ENCODE results near the gene SPRR1B.

The SPRR1B gene

GRCh38 chr1:152983234-152983633 lies 47.8 kb upstream of the SPRR1B start:
- POLR2A ChIA-PET, result no interaction called here
- CTCF ChIA-PET, result interaction anchor here (1.0 kb wide), 1 partner anchor 111 kb away, joined by 3 read pairs; no protein-coding TSS in a partner anchor

GRCh38 chr1:152983743-152984142 lies 47.3 kb upstream of the SPRR1B start, which contains the start of gene SPRR1A:
Gene SPRR1A, plus strand, starts transcription at chr1:152984081. Its CDS starts 1,150 bp downstream, at chr1:152985231.
- no peak for TF ChIP-seq ZNF335 (tag by site-specific recombination; conservative IDR thresholded peaks at IDR 0.05)
- no peak for TF ChIP-seq ZBTB44 (tag by site-specific recombination; IDR thresholded peaks at IDR 0.05)
- ChIA-PET CTCF (interaction anchor here (1.0 kb wide), 1 partner anchor 112 kb away, joined by 3 read pairs; no protein-coding TSS in a partner anchor), POLR2A (no interaction called here)

More at GRCh38 chr1:152983234-152983633, 47.8 kb upstream of the SPRR1B start:
- Histone ChIP-seq H3K9me3 (ENCODE audit: control insufficient read depth, insufficient read depth, low read depth, low read length) (no peaks in the 10 kb centered on the region), H3K27ac (ENCODE audit: extremely low read depth, low read depth, low read length) (no peak overlapping the region), H3K36me3 (ENCODE audit: control insufficient read depth in 2 of 2, insufficient read depth in 1 of 2, low read length in 2 of 2) (no peaks in the 10 kb centered on the region), H3K4me1 (ENCODE audit: control insufficient read depth, insufficient read depth, low read length) (no peaks in the 10 kb centered on the region), H3K4me3 (ENCODE audit: low read depth, low read length) (no peak overlapping the region)
- no peak for TF ChIP-seq ZNF76 (tag by site-specific recombination; IDR thresholded peaks at IDR 0.05; ENCODE audit: borderline replicate concordance, low read depth)
- no peak for TF ChIP-seq ZNF433 (tag by site-specific recombination; IDR thresholded peaks at IDR 0.05; ENCODE audit: low read depth)
- TF ChIP-seq ZNF837 (tag by site-specific recombination; IDR thresholded peaks at IDR 0.05), result no peak
- TF ChIP-seq GLI4 (tag by site-specific recombination; IDR thresholded peaks at IDR 0.05), result no peak
- no peak for TF ChIP-seq ZNF621 (tag by site-specific recombination; IDR thresholded peaks at IDR 0.05)
- no peak for TF ChIP-seq SP3 (tag by site-specific recombination; IDR thresholded peaks at IDR 0.05)
- TF ChIP-seq TCF7L2 (IDR thresholded peaks at IDR 0.05; ENCODE audit: borderline replicate concordance, low read depth, low read length), result no peak

GRCh38 chr1:152986578-152986977 lies 44.4 kb upstream of the SPRR1B start:
- H3K9me3 ChIP-seq (ENCODE audit: control insufficient read depth, insufficient read depth, low read depth, low read length), result no peaks in the 10 kb centered on the region
- POLR2A ChIA-PET, result no interaction called here
- no peak overlapping the region for H3K4me3 ChIP-seq (ENCODE audit: low read depth, low read length)
- TF ChIP-seq ZNF174 (tag by site-specific recombination; IDR thresholded peaks at IDR 0.05) (no peak), PBX3 (CRISPR knock-in tag; IDR thresholded peaks at IDR 0.05) (no peak), ZBTB11 (tag by site-specific recombination; conservative IDR thresholded peaks at IDR 0.05; ENCODE audit: low read depth) (no peak), ZNF324 (tag by site-specific recombination; IDR thresholded peaks at IDR 0.05) (no peak), ZNF544 (tag by site-specific recombination; IDR thresholded peaks at IDR 0.05) (no peak), ZNF169 (tag by site-specific recombination; IDR thresholded peaks at IDR 0.05) (no peak), ZNF423 (tag by site-specific recombination; IDR thresholded peaks at IDR 0.05) (no peak), ZNF274 (IDR thresholded peaks at IDR 0.05; ENCODE audit: low read length) (no peak), ZNF274 (tag by site-specific recombination; IDR thresholded peaks at IDR 0.05; ENCODE audit: borderline replicate concordance) (no peak)
- no peaks in the 10 kb centered on the region for H3K36me3 ChIP-seq (ENCODE audit: control insufficient read depth in 2 of 2, insufficient read depth in 1 of 2, low read length in 2 of 2)
- CTCF ChIA-PET, result interaction anchor here (0.6 kb wide), 1 partner anchor 206 kb away, joined by 3 read pairs; no protein-coding TSS in a partner anchor
- no peaks in the 10 kb centered on the region for H3K4me1 ChIP-seq (ENCODE audit: control insufficient read depth, insufficient read depth, low read length)
- no peak overlapping the region for H3K27ac ChIP-seq (ENCODE audit: extremely low read depth, low read depth, low read length)

More at GRCh38 chr1:152983743-152984142, 47.3 kb upstream of the SPRR1B start, which contains the start of gene SPRR1A:
- no peak within 1 kb of the TSS for H3K4me3 ChIP-seq (ENCODE audit: low read depth, low read length)
- no peak within 1 kb of the TSS for H3K27ac ChIP-seq (ENCODE audit: extremely low read depth, low read depth, low read length)
- no peaks in the 10 kb centered on the region for H3K4me1 ChIP-seq (ENCODE audit: control insufficient read depth, insufficient read depth, low read length)
- H3K9me3 ChIP-seq (ENCODE audit: control insufficient read depth, insufficient read depth, low read depth, low read length), result no peaks in the 10 kb centered on the region
- no peaks in the 10 kb centered on the region for H3K36me3 ChIP-seq (ENCODE audit: control insufficient read depth in 2 of 2, insufficient read depth in 1 of 2, low read length in 2 of 2)

Measured in HEK293 (cell line).